H54 (cell line): ENCODE measurements around the gene GUCY1A2.
"Not testable (repeated sequence)": the region's sequence is repeated elsewhere in the genome, so short reads cannot be mapped to it uniquely, and the experiment has no call there.

Experiments used
- DNase-seq: peaks from one replicate; pipeline ENCODE4 v3.0.0; 2011; ENCODE audit warnings: low spot score, mixed read lengths; ENCODE audit not compliant: insufficient read length
- FAIRE-seq: peaks from 3 replicates; lab custom pipeline; 2011; peaks lifted over from hg19 to GRCh38; lab: Jason Lieb, UNC
- POLR2A ChIP-seq: IDR thresholded peaks from 2 replicates; pipeline ENCODE4 v1.6.1; 2011; ENCODE audit warnings: low read depth, mild to moderate bottlenecking, low read length

The GUCY1A2 gene

DNA sequence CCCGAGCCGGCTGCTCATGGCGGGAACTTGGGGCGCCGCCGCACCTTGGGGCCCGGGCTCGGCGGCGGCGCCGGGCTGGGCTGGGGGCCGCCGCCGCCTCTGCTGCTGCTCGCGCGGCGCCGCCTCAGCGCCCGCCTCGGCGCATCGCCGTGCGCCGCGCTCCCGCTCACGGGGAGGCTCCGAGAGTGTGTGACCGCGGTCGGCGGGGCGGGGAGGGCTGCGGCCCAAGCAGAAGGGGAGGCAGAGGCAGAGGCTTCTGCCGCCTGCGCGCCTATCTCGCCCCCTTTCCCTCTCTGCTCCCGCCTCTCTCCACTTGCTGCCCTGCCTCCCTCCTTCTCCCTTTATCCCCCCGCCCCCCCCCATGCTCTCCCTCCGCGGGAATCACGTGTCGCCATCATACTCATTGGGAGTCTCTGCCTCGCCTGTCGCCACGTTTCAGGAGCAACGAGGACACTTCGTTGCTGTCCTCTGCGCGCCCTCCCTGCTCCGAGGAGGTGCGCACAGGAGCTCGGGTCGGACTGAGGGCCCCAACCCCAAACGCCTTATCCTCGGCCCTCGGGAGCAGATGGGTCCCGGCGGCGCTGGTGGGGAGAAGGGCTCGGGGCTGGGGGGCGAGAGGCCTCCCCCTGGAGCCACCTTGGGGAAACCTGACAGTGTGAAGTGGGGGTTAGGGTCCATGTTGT lies at the start of gene GUCY1A2:
GUCY1A2 (minus strand) TSS at position 258 of the 683 bp plus-strand sequence. CDS start 421 bp downstream, outside the sequence.
- FAIRE-seq, result no peak
- DNase-seq, result no peak
- TF ChIP-seq POLR2A, result no peak

- TF ChIP-seq POLR2A, result no peak
- no peak for FAIRE-seq
- DNase-seq, result no peak
These were observed 36.1 kb upstream of the GUCY1A2 start for GRCh38 chr11:107054391-107054790.

DNA sequence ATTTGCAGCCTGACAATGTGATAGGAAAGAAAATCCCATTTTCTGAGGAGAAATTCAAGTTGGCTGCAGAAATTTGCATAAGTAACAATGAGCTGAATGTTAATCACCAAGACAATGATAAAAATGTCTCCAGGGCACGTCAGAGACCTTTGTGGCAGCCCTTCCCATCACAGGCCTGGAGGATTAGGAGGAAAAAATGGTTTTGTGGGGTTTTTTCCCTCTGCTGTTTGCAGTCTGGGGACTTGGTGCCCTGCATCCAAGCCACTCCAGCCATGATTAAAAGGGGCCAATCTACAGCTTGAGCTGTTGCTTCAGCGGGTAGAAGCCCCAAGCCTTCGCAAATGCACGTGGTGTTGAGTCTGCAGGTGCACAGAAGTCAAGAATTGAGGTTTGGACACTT lies 33.1 kb upstream of the GUCY1A2 start:
- FAIRE-seq, result not testable (repeated sequence)

GRCh38 chr11:107050899-107051298 lies 32.6 kb upstream of the GUCY1A2 start:
- not testable (repeated sequence) for DNase-seq, FAIRE-seq

More for the DNA sequence above, 33.1 kb upstream of the GUCY1A2 start:
- DNase-seq, result not testable (repeated sequence)

DNA sequence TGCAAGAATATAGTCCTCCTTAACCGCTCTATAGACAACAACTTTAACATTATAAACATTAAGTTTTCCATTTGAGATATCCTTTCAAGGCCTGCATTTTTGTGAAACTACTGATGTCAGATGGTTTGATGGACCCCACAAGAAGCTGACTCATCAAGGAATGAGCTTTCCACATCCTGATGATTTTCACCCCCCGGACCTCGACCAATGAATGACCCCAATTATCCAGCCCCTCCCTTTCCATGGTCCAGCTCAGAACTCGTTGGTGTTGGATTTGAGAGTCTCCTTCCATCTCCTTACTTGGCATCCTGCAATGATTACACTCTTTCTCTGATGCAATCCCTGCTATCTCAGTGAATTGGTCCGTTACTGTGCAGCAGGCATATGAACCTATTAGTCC lies 31.8 kb upstream of the GUCY1A2 start:
- no peak for DNase-seq
- no peak for FAIRE-seq
- TF ChIP-seq POLR2A, result no peak

- FAIRE-seq (no peak), DNase-seq (no peak)
- TF ChIP-seq POLR2A, result no peak
These were observed 26.2 kb upstream of the GUCY1A2 start for GRCh38 chr11:107044503-107044902.

DNA sequence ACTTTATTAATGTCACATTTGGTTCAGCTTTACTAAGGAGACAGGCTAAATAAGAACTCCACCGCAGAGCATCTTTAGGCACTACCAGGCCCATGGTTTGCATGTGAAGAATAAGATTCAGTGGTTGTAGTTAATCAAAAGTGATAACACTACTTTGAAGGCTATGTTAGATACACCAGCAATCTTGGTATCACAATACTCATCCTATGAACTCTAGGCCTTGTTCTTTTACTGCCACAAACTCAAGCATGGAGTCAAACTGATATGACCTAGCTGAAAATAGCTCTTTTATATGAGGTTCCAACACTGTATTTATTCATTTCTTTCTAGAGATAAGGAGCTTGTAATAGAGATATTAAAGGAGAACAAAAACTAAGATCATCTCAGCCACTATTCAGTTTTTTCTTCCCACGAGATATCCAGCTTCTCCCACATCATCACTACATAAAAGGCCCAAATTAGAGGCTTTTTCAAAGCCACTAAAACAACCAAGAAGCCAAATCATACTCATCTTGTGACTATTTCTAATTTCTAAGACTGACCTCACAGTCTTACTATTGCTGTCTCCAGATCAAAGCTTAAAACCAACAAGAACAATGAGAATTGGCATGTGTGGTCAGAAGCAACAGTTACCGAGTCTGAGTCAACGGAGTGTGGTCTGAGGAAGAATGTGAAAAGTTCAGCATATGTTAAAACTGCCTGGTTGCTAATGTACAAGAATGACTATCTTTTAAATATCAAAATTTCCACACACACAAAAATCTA lies 25.1 kb upstream of the GUCY1A2 start:
- no peak for TF ChIP-seq POLR2A
- FAIRE-seq (peak; percentile 95), DNase-seq (no peak)

GRCh38 chr11:107042748-107043147 lies 24.5 kb upstream of the GUCY1A2 start:
- DNase-seq (no peak), FAIRE-seq (no peak)
- no peak for TF ChIP-seq POLR2A

DNA sequence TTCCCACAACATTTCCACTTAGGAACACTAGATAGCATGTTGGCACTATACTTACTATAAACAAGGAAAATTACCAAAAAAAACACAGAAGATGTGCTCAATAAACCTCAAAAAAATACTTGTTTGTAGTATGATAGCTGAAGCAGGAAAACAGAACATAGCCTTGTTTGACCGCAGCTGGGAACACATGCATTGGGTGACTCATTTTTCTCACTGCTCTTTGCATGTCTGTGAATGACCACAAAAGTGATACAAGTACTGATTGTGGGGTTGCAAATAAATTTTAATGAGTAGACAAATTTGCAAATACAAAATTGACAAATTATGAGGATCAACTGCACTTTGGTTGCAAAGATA lies 22.8 kb upstream of the GUCY1A2 start:
- no peak for TF ChIP-seq POLR2A
- DNase-seq (no peak), FAIRE-seq (no peak)

DNA sequence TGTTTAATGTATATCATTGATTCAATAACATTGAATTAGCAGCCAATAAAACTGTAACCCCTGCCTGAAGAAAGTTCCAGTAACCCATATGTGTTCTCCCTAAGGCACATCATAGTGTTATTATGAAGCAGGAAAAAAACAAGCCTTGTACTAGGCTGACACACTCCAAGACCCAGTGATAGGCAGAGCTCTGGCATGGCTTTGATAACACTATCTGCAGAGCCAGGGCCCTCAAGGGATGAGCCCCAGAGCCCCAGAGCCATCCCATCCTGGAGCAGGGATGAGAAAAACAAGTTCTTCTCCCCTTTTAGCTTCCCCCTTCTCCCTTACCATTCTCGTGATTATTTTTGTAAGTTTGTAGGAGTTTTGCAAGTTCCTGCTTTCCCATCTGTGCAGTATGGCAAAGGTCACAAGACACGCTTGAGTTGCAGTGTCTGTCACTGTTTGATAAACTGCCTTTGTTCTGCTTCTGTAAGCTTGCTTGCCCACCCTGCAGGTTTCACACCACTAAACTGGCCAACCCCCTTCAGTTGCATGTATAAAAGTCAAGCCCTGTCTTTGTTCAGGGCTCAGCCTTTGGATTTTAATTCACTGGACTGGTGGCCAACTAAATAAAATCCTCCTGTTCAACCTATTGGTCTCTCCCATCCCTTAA lies 22.3 kb upstream of the GUCY1A2 start:
- DNase-seq, result no peak
- TF ChIP-seq POLR2A, result no peak
- no peak for FAIRE-seq

GRCh38 chr11:107025673-107026072 lies 7.4 kb upstream of the GUCY1A2 start:
- DNase-seq, result no peak
- no peak for FAIRE-seq
- no peak for TF ChIP-seq POLR2A

DNA sequence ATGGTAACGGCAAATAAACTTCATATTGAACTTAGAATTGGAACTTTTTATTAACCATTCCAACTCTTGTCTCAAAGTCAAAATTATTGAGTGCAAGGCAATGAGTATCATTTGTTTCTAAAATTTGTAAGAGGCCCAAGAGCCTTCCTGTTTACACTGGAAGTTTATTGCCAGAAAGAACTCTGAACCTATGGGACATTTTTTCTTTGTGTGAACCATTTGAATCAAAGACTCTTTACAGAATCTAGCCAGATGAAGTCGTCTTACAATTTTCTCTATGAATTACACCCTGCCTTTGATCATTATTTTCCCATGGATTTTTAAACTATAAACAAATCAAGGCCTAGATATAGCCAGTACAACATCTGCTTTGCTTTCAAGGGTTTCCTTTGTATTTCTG lies 2.3 kb upstream of the GUCY1A2 start:
- FAIRE-seq, result no peak
- no peak for TF ChIP-seq POLR2A
- no peak for DNase-seq

DNA sequence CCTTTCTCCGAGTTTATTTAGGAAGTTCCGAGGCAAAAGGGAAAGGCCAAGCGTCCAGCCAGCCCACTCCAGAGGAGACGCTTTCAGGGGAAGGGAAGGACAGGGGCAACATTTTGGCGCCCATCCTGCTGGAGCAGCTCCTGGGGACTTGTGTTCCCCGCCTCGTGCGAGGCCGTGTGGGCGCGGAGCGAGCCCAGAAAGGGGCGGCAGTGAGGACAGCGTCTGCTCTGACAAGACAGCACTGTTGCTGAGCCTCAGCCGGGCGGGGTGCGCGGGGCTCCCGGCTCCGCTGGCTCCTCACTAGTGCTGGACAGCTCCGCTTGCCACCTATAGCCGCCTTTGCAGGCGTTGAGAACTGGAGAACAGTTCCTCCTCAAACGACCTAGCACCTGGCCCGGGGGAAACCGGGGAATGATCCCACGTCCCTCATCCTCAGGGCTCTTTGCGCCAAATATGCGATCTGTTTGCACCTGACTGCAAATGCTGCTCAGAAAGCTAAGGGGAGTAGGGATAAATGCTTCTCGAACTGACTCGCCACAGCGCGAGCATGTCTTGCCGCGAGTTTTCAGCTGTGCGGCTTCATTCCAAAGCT lies 722 bp upstream of the GUCY1A2 start:
- TF ChIP-seq POLR2A, result no peak
- DNase-seq (peak; percentile 47), FAIRE-seq (no peak)
